Measurements from ENCODE around the gene NOXRED1.
"Not testable (repeated sequence)": the region's sequence is repeated elsewhere in the genome, so short reads cannot be mapped to it uniquely, and the experiment has no call there.

The NOXRED1 gene, protein sequence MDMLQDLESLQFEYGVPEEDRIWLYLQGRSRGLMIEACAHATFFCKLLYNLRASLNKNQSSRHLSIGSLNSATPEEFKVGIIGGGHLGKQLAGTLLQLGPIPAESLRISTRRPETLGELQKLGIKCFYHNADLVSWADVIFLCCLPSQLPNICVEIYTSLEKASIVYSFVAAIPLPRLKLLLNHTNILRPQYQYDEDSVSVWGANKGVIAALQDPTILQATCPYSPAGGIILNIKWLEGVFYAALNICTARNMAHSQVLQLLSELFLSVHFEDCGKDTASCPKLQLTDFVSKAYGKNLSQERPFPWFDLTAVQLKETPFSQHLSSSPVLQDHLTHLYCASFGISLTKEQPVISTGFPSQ

DNA sequence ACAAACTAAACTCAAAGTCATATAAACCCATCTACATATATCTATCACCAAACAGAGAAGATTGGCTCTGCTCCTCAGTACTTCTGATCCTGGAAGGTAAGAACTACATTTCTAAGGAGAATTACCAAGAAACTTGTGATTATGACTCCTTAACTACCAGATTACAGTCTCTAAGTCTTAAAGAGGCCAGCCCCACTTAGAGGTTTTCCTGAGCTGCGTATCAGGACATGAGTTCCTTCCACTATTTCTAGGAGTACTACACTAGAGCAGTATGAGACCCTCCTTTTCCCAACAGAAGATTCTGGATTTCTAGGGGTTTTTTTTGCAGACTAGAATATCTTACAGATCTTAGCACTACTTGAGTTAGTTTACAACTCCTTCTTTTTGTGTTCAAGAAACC lies at the start of gene NOXRED1:
TSS of gene NOXRED1 (minus strand) at position 101 of the 400 bp plus-strand sequence. CDS start 634 bp downstream, outside the sequence.
- no peak for DNase-seq

DNA sequence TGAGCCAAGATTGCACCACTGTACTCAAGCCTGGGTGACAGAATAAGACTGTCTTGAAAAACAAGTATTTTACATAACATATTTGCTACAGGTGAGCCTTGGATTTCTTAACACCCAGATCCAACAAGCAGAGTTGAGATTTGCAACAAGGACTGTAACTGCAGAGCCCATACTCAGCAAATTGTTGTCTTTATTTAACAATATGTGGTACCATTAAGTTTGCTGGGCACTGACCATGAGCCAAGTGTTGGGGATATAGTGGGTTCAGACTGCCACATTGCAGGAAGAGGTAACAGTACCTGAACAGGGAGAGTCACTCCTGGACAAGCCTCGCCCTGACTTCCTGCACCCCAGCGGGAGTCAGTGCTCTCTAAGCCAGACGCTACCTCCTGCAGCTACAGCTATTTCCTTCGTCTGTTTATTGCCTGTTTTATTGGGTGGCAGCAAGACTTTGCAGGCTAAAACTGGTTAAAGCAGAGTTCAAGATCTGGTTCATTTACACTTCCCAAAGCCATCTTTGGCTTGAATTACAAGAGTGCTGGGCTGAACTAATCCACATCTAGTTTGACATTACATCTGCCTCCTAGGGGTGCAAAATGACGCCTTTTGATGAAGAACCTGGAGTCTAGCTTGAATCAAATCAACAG lies 47.0 kb upstream of the NOXRED1 start:
- DNase-seq = no peak

DNA sequence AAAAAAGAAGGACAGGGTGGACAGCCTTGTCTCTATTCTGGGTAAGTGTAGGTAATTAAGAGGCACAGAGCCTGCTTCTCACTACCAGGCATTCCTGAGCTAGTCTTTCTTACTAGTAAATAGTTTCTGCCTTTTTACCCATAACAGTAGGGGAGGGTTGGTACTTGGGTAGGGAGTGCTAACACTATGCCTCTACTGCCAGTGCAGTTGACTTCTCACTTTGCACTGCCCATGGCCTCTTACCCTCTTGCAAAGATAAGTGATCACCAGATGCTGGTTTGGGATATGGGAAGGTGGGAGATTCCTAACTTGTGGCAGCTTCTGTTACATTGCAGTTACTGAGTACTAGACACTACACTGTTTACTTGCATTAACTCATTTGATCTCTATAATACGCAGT lies 46.2 kb upstream of the NOXRED1 start:
- no peak for DNase-seq

DNA sequence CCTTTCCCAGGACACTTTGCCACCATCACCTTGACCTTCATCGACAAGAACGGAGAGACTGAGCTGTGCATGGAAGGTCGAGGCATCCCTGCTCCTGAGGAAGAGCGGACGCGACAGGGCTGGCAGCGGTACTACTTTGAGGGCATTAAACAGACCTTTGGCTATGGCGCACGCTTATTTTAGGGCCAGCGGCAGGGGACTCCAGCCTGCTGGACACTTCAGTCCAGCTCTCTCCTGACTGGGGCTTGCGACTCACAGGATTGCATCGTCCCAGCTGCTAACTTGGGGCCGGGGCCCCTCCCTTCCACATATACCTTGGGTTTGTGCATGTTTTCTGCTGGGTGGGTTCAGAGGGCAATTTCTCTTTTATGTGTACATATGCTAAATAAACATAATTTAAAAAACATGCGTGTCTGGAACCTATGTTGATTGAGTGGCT lies 45.8 kb upstream of the NOXRED1 start:
- no peak for DNase-seq

DNA sequence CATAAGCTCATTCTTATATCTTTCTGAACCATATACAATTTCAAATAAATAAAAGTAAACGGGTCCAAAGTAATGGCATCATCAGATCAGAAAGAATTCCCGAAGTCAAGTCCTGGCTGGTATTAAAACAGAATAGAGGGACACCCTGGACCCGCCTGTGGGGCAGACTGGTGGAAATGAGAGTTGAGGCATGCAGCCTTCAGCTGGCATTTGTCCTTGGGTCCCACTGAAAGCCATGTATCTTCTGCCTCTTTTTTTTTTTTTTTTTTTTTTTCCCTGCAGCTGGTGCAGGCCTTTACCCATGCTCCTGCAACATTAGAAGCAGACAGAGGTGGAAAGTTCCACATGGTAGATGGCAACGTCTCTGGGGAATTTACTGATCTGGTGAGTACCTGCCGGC lies 44.5 kb upstream of the NOXRED1 start:
- DNase-seq = no peak

DNA sequence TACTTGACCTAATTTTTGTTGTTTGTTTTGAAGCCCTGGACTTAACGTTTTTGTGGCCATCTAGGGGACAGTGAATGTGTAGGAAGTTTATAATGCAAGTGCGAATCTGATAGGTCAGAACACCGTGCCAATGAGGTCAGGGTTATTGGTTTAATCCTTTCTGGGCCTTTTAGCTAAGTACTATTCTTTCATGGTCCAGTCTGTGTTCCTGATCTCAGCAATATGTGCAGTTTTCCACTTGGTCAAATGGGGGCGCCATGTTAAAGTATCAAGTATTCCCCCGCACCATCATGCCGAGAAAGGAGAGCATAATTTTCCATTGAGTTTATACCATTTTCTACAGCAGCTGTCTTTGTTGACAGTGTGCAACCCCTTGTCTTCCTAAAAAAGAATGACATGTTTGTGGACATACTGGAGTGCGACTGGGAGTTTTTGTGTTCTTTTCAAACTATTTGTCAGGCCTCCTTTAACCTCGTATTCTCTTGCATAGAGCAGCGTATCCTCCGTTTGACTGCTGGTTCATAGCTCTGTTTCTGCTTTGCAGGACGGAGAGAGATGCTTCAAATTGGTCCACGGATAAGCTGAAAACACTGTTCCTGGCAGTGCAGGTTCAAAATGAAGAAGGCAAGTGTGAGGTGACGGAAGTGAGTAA lies 35.9 kb upstream of the NOXRED1 start:
- DNase-seq = peak; percentile 77

DNA sequence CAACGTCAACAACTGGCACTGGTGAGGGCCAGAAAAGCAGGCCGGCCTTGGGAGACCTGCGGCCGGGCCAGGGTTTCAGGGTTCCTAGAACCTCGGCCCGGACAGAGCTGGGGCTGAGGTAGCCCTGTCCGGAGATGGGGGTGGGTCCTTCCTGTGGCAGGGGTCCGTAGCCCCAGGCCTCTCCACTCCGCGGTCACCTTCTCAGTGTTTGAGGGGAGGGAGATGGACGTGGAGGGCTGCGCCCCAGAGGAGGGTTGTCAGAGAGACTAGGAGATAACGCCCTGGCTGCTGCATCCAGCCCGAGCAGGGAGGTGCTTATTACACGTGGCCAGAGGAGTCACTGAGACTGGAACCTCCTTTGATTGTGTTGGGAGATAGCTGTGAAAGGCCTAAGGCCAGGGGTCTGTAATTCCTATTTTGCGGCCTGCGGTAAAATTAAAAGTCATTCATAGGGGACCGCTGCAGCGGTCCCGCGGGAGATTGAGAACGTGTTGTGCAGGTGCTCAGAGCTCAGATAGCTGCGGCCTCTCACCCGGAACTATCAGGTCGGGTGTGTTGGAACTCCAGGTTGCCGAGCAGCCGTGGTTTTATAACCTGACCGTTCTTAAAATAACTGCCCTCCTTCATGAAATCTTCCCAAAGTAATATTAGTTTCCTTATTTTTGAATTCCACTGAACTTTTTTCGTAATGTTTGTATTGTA lies 35.1 kb upstream of the NOXRED1 start:
- DNase-seq = peak; percentile 51

DNA sequence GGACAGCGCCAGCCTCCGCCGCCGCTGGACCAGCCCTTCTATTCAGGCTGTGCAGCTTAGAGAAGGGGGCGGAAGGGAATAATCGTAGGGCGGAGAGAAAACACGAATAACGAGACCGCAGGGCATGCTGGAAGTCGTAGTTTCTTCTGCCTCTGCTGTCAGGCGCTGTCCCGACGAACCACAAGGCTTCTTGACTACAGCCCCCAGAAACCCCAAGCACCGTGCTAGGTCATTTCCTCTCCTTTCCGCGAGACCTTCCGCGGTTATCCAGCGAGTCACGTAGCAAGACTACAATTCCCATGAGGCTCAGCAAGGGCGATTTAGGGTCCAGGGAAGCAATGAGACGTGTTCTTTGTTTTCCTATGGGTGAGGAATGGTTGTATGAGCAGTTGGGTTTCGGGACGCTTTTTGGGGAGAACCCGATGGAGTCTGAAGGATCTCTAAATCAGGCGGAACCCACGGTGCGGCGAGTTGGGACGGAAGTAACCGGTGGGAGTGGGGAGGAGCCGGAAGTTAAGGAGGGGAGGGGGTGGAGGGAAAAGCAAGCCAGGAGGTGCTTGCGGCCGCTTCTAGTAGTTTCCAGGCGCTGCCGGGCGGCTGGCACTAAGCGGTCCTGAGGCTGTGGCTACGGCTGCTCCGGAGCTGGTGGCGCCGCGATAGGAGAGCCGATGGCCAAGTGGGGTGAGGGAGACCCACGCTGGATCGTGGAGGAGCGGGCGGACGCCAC lies 34.4 kb upstream of the NOXRED1 start, which contains the start of the genes AHSA1 and VIPAS39:
TSS of gene AHSA1 (plus strand) at position 572 of the 727 bp plus-strand sequence. CDS start at position 669, 97 bp downstream.
TSS of gene VIPAS39 (minus strand) at position 80 of the 727 bp plus-strand sequence. CDS start 3,499 bp downstream, outside the sequence.
- peak; percentile 100 for DNase-seq

DNA sequence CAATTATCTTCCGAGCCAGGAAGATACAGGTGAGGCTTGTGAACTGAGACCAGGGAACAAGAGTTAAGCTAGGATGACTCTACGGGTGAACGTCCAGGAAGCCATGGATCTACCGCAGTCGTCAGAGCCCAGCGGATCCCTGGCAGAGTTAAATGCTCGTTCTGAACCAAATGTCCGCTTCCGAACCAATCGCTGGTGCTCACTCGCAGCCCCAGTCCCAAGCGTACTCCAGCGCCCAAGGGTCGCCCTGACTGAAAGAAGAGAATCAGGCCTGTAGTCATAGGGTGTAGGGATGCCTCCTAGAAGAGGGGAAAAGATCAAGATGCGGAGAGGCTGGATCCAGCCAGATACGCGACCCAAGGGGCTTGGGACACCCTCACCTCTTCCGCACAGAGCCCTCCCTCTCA lies 33.8 kb upstream of the NOXRED1 start:
- no peak for DNase-seq

DNA sequence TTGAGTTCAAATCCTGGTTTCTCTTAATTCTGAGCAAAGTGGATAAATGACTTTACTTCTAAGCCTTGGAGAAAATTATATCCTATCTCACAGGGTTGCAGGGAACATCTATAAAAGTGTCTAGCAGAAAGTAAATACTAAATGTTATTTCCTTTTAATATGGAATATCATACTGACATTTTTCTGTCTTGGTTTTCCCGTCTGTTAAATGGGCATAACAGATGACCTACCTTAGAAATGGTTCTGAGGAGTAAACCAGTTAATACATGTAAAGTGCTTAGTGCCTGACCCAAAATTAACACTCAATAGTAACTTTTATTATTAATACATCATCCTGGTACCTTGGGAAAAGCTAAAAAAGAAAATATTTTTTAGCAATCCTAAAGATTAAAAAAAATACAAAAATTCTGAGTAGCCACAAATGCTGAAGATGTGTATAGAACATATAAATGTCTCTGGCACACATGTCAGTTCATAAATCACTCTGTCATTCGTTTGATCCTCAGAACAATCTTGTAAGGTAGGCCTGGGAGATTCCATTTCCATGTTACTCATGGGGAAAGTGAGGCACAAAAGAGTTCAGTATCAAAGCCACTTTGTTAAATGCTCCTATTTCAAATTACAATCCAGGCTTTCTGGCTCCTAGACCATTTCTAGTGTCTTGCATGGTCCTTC lies 32.8 kb upstream of the NOXRED1 start:
- DNase-seq = no peak

DNA sequence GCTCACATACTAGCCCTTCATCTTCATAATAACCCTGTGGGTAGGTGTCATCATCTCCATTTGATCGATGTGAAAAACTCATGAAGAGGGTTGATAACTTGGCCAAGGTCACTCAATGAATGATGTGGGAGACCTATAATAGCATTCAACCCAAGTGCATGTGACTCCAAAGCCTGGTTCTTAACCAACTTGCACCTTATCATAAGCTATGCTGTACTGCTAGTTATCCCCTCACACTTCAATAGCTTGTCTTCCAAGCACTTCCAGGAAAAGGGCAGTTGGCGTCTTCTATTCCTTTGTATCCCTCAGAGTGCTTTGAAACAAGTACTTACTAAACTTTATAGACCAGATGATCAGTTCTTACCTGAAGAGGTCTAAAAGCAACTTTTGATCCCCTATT lies 18.9 kb upstream of the NOXRED1 start:
- DNase-seq = no peak

DNA sequence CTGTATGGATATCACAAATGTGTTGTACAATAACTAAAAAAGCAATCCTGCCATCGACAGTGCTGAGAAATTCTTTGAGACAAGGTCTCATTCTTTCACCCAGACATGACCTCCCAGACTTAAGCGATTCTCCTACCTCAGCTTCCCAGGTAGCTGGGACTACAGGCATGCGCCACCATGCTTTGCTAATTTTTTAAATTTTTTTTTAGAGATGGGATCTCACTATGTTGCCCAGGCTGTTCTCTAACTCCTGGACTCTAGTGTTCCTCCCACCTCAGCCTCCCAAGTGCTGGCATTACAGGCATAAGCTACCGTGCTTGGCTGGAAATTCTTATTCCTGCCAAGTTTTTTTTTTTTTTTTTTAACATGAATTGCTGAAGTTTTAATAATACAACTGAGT lies 16.5 kb upstream of the NOXRED1 start:
- DNase-seq = no peak

DNA sequence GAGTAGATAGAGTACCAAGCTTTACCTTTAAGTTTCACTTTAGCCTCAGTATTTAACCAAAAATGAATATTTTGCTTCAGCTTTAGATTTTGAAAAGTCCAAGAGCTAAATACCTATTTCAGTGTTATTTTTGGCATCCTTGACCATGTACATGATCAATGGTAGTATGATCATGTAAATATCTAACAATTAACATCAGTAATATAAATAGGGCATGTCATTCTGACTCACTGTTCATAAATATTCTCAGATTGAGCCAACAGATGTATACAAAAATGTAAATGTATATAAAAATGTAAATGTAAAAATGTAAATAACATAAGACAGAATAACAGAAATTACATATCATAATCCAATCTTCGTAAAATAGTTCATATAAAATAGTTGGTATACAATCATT lies 15.3 kb upstream of the NOXRED1 start:
- no peak for DNase-seq

DNA sequence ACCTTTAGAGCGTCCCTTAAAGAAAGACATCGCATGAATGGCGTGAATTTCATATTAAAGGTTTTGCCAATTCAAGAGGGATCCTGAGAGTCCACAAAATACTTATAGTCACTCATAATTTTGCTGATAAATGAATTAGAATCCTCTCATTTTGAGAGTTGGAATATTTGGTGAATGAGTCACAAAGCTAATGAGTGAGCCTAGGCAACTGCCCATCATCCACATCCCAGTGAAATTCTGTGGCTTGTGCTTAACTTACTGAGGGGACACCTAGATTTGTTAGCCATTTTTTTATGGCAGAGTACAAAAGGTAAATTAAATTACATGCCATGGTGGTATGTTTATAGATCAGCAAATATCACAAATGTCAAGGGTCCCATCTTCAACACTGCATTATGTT lies 12.7 kb upstream of the NOXRED1 start:
- peak; percentile 48 for DNase-seq

DNA sequence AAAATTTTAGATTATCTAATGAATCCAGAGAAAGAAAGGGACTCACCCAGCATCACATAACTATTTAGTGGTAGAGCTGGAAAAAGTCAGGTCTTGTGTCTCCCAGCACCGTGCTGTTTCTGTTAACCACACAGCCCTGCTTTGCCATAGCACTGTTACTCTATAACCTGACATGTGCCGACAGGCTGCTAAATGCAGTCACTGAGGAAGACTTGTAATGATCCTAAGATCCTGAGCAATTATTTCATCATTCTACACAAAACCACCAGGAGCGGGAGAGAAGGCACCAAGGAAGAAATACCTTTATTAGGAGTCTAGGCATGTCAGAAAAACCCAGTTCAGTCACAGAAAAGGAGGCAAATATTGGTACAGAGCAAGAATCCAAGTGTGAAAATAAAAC lies 3.1 kb upstream of the NOXRED1 start:
- DNase-seq = no peak

DNA sequence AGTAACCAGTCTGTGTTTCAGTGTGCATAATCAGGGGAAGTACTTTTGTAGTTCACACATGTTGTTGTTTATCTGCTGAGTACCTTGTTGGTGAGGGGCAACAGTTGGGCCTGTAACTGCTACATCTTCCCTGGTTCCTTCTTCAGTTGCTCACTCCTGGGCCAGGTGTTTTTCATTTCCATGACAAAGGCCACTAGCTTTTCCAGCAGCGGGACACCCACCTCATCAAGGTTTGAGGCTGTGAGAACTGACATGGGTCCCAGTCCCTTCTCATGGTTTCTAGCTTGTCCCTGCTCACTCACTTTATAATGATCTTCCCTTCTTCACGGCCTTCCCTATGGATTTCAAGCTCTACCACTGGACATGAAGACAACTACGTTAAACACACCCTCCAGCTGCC lies 1.5 kb upstream of the NOXRED1 start:
- DNase-seq = no peak

DNA sequence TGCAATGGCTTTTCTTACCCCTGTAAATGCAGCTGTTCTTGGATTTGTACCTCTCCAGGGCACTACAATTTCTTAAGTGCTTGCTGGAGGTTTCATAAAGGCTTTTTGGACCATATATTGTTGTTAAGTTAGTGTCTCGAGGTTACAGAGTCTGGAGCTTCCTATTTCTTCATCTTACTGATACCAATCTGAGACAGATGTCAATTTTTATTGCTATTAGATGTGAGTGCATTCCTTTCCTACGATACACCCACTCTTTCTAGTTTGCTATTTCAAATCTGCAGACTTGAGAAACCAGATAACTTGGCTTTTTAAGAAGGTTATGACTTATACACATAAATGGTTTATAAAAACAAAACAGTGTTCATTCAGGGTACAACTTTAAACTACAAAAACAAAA lies 2.1 kb downstream of the NOXRED1 start:
- peak; percentile 50 for DNase-seq

DNA sequence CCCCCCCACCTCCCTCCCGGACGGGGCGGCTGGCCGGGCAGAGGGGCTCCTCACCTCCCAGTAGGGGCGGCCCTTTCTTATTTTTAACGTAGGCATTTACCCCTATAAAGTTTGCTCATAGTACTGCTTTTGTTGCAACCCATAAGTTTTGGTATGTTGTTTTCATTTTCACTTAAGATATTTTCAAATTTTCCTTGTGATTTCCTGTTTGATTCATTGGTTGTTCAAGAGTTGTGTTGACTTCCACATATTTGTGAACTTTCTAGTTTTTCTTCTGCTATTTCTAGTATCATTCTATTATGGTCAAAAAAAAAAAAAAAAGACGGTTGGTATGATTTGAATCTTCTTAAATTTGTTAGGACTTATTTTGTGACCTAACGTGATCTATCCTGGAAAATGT lies 6.5 kb downstream of the NOXRED1 start:
- DNase-seq = no peak

DNA sequence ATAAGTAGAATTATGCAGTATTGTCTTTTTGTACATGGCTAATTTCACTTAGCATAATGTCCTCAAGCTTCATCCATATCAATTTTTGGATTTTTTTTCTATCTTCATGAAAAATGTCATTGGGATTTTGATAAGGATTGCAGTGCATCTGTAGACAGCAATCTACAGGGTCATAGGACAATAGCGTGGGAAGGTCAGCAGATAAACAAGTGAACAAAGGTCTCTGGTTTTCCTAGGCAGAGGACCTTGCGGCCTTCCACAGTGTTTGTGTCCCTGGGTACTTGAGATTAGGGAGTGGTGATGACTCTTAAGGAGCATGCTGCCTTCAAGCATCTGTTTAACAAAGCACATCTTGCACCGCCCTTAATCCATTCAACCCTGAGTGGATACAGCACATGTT lies 7.2 kb downstream of the NOXRED1 start:
- DNase-seq = not testable (repeated sequence)

DNA sequence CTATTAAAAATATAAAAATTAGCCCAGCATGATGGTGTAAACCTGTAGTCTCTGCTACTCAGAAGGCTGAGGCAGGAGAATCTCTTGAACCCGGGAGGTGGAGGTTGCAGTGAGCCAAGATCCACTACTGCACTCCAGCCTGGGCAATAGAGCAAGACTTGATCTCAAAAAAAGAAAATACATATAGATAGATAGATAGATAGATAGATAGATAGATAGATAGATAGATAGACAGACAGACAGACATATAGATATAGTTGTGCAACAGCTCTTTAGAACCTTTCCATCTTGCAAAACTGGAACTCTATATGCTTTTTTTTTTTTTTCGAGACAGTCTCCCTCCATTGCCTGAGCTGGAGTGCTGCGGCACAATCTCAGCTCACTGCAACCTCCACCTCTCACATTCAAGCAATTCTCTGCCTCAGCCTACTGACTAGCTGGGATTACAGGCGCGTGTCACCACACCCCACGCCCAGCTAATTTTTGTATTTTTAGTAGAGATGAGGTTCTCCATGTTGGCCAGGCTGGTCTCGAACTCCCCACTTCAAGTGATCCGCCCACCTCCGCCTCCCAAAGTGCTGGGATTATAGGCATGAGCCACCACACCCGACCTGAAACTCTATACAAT lies 7.8 kb downstream of the NOXRED1 start:
- not testable (repeated sequence) for DNase-seq

DNA sequence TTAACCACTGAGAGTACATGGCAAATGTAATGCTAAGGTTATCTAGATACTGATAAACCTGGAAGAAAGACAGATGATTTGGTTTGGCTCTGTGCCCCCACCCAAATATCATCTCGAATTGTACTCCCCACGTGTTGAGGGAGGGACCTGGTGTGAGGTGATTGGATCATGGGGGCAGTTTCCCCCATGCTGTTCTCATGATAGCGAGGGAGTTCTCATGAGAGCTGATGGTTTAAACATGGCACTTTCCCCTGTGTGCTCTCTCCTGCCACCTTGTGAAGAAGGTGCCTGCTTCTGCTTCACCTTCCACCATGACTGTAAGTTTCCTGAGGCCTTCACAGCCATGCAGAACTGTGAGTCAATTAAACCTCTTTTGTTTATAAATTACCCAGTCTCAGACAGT lies 14.2 kb downstream of the NOXRED1 start:
- peak; percentile 6 for DNase-seq

Measured in EL (cell line).